ENCODE measurements around the gene SEC23IP. TPM values are rescaled to one million over a fixed set of nuclear protein-coding genes. Genes with fewer than 3 reads are reported as not detected.
"Not testable (repeated sequence)": the region's sequence is repeated elsewhere in the genome, so short reads cannot be mapped to it uniquely, and the experiment has no call there.

SEC23IP gene
- total RNA-seq, 1 donor from 2014 or later = 72.9 TPM

GRCh38 chr10:119871881-119872609, 20.5 kb upstream of the SEC23IP start:
- Mint-ChIP-seq H3K36me3 (peaks cover 5% of the 10 kb centered on the region), H3K4me1 (ENCODE audit: unreplicated experiment) (peaks cover 28% of the 10 kb centered on the region), H3K27me3 (no peaks in the 10 kb centered on the region), H3K27ac (peak overlapping the region; percentile 85), H3K4me3 (peak overlapping the region; percentile 93), H3K9me3 (no peaks in the 10 kb centered on the region)
- no peak for TF ChIP-seq CTCF (conservative IDR thresholded peaks at IDR 0.05)
- DNase-seq (ENCODE audit: extremely low spot score, unreplicated experiment) = no peak

GRCh38 chr10:119872610-119872859, 20.0 kb upstream of the SEC23IP start, which contains the start of gene MCMBP:
MCMBP (minus strand) TSS chr10:119872843; CDS start chr10:119872584, 259 bp downstream.
- no peak for TF ChIP-seq CTCF (conservative IDR thresholded peaks at IDR 0.05)
- no peaks in the 10 kb centered on the region for H3K27me3 Mint-ChIP-seq
- peaks cover 5% of the 10 kb centered on the region for H3K36me3 Mint-ChIP-seq
- H3K27ac Mint-ChIP-seq = peak within 1 kb of the TSS; percentile 85
- no peaks in the 10 kb centered on the region for H3K9me3 Mint-ChIP-seq
- peak within 1 kb of the TSS; percentile 93 for H3K4me3 Mint-ChIP-seq
- H3K4me1 Mint-ChIP-seq (ENCODE audit: unreplicated experiment) = peaks cover 28% of the 10 kb centered on the region
- DNase-seq (ENCODE audit: extremely low spot score, unreplicated experiment) = no peak

- peak overlapping the region; percentile 20 for H3K27ac Mint-ChIP-seq
These were observed 19.5 kb upstream of the SEC23IP start for GRCh38 chr10:119872860-119873681.

GRCh38 chr10:119878524-119878923, 14.0 kb upstream of the SEC23IP start:
- DNase-seq (ENCODE audit: extremely low spot score, unreplicated experiment) = no peak
- H3K27ac Mint-ChIP-seq = no peak overlapping the region
- peaks cover 7% of the 10 kb centered on the region for H3K4me1 Mint-ChIP-seq (ENCODE audit: unreplicated experiment)
- no peaks in the 10 kb centered on the region for H3K27me3 Mint-ChIP-seq
- no peaks in the 10 kb centered on the region for H3K9me3 Mint-ChIP-seq
- TF ChIP-seq CTCF (conservative IDR thresholded peaks at IDR 0.05) = no peak
- no peaks in the 10 kb centered on the region for H3K36me3 Mint-ChIP-seq
- H3K4me3 Mint-ChIP-seq = no peak overlapping the region

More at GRCh38 chr10:119872860-119873681, 19.5 kb upstream of the SEC23IP start:
- TF ChIP-seq CTCF (conservative IDR thresholded peaks at IDR 0.05) = peak; percentile 18
- Mint-ChIP-seq H3K36me3 (peaks cover 5% of the 10 kb centered on the region), H3K27me3 (no peaks in the 10 kb centered on the region), H3K4me3 (peak overlapping the region; percentile 89), H3K4me1 (ENCODE audit: unreplicated experiment) (peaks cover 28% of the 10 kb centered on the region), H3K9me3 (no peaks in the 10 kb centered on the region)
- peak; percentile 89 for DNase-seq (ENCODE audit: extremely low spot score, unreplicated experiment)

- not testable (repeated sequence) for H3K27me3 Mint-ChIP-seq; DNase-seq (ENCODE audit: extremely low spot score, unreplicated experiment); H3K36me3 Mint-ChIP-seq; H3K9me3 Mint-ChIP-seq; H3K4me3 Mint-ChIP-seq; H3K27ac Mint-ChIP-seq; H3K4me1 Mint-ChIP-seq (ENCODE audit: unreplicated experiment)
These were observed 8.5 kb upstream of the SEC23IP start for GRCh38 chr10:119883901-119884611.

- not testable (repeated sequence) for H3K27me3 Mint-ChIP-seq; DNase-seq (ENCODE audit: extremely low spot score, unreplicated experiment); H3K27ac Mint-ChIP-seq; H3K9me3 Mint-ChIP-seq; H3K36me3 Mint-ChIP-seq; H3K4me3 Mint-ChIP-seq; H3K4me1 Mint-ChIP-seq (ENCODE audit: unreplicated experiment)
These were observed 6.5 kb upstream of the SEC23IP start for GRCh38 chr10:119886070-119886469.

GRCh38 chr10:119888715-119889114, 3.8 kb upstream of the SEC23IP start:
- not testable (repeated sequence) for H3K27ac Mint-ChIP-seq; H3K4me3 Mint-ChIP-seq; DNase-seq (ENCODE audit: extremely low spot score, unreplicated experiment); H3K9me3 Mint-ChIP-seq; H3K27me3 Mint-ChIP-seq; H3K4me1 Mint-ChIP-seq (ENCODE audit: unreplicated experiment); H3K36me3 Mint-ChIP-seq

GRCh38 chr10:119889201-119889600, 3.3 kb upstream of the SEC23IP start:
- H3K27ac Mint-ChIP-seq; H3K27me3 Mint-ChIP-seq; DNase-seq (ENCODE audit: extremely low spot score, unreplicated experiment); H3K36me3 Mint-ChIP-seq; H3K9me3 Mint-ChIP-seq: not testable (repeated sequence)
- H3K4me3 Mint-ChIP-seq = peak overlapping the region; percentile 53
- H3K4me1 Mint-ChIP-seq (ENCODE audit: unreplicated experiment) = peaks cover 14% of the 10 kb centered on the region

- not testable (repeated sequence) for DNase-seq (ENCODE audit: extremely low spot score, unreplicated experiment); H3K36me3 Mint-ChIP-seq; H3K27ac Mint-ChIP-seq; H3K27me3 Mint-ChIP-seq; H3K9me3 Mint-ChIP-seq
- Mint-ChIP-seq H3K4me3 (peak overlapping the region; percentile 55), H3K4me1 (ENCODE audit: unreplicated experiment) (peaks cover 21% of the 10 kb centered on the region)
These were observed 2.2 kb upstream of the SEC23IP start for GRCh38 chr10:119890307-119890706.

Data from type B pancreatic cell (in vitro differentiated cells).